Stimulated activated CD4-positive, alpha-beta T cell treated with anti-CD3 and anti-CD28 coated beads, Interleukin-15, amount 100 ng/mL, for 24 hours (primary cell): ENCODE data around the gene PLSCR2.
"Not testable (repeated sequence)": the region's sequence is repeated elsewhere in the genome, so short reads cannot be mapped to it uniquely, and the experiment has no call there.

Experiments
- DNase-seq: peaks from one replicate; pipeline ENCODE4 v3.0.0-alpha.2; 2020

Gene PLSCR2

DNA sequence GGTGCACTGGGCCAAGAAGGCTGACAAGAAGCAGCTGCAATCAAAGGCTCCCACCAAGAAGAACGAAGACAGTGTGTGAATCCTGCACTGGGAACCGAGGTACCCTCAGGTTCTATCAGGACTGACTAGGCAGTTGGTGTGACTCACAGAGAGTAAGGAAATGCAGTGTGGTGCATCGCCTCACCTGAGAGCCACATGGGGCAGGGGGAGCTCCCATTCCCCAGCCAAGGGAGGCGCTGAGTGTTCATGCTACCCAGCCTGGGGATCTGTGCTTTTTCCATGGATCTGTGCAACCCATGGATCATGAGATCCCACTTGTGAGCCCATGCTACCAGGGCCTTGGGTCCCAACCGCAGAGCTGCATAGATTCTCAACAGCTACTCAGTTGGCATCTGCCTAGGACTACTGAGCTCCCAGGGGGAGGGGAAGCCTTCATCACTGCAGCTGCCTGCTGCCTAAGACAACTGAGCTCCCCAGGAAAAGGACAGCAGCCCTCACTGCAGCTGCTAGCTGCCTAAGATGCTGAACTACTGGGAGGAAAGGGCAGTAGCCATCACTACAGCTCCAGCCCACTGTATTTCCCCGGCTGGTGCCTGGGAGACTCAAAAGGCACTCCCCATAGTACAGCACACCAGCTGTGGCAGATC is 6.9 kb upstream of the PLSCR2 start:
- no peak for DNase-seq

DNA sequence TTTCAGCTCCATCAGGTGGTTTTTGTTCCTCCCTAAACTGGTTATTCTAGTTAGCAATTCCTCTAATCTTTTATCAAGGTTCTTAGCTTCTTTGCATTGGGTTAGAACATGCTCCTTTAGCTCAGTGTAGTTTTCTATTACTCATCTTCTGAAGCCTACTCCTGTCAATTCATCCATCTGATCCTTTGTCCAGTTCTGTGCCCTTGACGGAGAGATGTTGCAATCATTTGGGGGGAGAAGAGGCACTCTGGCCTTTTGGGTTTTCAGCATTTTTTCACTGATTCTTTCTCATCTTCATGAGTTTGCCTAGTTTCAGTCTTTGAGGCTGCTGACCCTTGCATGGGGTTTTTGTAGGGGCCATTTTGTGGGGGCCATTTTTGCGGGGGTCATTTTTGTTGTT is 5.6 kb upstream of the PLSCR2 start:
- not testable (repeated sequence) for DNase-seq

DNA sequence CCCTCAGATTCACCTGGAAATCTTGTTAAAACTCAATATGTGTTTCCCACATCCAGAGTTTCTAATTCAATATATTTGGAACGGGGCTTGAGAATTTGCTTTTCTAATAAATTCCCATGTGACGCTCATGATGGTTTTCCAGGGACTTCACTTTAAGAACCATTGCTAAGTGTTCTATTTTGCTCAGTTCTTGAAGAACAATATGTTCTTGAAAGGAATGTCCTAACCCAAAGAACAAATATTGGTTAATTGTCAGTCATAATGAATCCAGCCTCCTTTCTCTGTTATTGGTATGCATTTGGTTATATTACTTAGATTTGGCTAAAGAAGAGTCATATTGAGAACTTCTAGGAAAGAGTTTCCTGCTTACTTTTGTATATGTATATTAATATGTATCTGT is 4.4 kb upstream of the PLSCR2 start:
- DNase-seq: no peak

DNA sequence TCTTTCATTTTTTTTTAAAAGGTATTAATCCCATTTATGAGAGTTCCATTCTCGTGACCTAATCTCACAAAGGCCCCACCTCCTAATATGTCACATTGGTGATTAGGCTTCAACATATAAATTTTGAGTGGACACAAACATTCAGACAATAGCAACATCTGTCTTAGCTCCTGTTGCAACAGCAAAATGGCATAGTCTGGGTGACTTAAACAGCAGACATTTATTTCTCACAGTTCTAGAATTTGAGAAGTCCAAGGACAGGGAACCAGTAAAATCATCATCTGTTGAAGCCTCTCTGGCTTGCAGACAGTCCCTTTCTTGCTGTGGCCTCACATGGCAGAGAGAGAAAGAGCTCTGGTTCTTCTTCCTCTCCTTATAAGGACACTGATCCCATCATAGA is 3.2 kb upstream of the PLSCR2 start:
- no peak for DNase-seq

DNA sequence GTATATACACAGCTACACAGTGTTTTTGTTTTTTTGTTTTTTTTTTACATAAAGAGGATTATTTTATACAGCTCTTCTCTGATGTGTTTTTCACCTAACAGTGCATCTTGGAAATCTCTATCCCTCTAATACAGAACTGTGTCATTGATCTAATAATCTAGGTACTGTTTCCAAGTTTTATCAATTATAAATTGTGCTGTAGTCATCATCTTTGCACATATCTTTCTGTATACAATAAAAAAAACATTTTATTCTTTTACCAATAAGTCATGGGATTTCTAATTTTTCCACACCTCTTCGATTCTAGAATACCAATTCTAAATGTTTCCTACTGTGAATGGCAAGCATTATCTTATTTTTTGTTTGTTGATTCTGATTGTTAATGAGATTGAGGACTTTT is 1.7 kb upstream of the PLSCR2 start:
- no peak for DNase-seq

DNA sequence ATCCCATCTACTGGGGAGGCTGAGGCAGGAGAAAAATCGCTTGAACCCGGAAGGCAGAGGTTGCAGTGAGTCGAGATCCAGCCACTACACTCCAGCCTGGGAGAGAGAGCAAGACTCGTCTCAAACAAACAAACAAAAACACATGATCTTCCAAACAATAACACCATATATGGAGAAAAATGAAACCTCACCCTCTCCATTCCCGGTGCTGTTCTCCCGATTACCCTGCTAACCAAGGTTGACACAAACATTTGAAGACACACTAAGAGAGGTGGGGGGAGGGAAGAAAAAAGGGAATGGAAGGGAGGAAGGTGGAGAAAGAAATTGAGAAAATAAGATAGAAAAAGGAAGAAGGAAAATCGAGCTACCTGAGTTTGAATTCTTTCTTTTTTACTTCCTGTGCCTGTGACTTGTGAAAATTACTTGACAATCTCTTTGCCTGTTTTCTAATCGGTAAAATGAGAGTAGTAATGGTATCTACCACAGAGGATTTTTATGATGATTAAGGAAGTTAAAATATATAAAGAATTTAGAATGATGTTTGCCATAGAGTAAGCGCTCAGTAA is 1.1 kb upstream of the PLSCR2 start:
- DNase-seq: no peak

DNA sequence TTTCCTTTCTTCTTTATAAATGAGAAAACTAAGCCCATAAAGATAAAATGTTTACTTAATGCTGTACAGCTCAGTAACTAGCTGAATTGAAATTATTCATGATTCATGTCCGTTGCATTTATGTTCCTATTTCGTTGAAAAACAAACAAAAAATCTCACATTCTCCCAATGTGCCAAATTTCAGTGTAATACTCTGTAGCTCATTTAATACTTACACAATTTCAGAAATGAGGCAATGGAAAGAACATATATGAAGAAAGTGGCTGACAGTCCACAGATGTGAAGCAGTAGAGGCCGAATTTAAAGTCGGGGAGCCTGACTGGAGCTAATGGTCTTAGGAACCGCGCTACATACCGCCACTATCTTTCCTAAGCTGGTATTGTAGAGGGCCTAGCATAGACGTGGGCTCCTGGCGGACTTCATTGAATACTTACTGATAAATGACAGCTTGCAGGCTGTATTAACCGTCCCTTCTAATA is 651 bp downstream of the PLSCR2 start:
- DNase-seq: no peak

DNA sequence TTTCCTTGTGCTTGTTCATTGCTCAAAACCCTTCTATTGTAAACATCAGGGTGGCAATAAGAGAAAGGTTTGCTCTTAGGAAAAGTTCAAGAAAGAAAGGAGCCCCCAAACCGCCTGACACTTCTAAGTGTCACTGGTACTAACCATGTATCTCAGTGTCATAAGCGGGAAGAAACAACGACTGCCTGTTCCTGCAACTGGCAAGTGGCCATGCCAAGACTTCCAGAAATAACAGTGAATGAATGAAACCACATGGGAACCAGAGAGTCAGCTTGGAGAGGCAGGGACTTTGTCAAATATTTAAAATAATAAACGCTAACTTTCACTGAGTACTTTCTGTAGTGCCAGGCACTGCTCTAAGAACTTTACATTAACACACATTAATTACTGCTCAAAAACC is 1.1 kb downstream of the PLSCR2 start:
- no peak for DNase-seq

DNA sequence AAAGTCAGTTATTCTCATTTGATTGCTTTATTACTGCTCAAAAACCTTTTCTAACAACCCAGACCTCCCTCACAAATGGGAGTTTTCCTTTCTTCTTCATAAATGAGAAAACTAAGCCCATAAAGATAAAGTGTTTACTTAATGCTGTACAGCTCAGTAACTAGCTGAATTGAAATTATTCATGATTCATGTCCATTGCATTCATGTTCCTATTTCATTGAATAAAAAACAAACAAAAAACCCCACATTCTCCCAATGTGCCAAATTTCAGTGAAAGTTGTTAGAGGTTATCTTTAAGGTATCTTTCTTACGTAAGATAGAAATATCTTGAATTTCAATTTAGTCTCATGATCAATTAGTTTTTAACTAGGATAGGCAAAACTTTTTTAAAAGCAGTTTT is 2.8 kb downstream of the PLSCR2 start:
- no peak for DNase-seq

DNA sequence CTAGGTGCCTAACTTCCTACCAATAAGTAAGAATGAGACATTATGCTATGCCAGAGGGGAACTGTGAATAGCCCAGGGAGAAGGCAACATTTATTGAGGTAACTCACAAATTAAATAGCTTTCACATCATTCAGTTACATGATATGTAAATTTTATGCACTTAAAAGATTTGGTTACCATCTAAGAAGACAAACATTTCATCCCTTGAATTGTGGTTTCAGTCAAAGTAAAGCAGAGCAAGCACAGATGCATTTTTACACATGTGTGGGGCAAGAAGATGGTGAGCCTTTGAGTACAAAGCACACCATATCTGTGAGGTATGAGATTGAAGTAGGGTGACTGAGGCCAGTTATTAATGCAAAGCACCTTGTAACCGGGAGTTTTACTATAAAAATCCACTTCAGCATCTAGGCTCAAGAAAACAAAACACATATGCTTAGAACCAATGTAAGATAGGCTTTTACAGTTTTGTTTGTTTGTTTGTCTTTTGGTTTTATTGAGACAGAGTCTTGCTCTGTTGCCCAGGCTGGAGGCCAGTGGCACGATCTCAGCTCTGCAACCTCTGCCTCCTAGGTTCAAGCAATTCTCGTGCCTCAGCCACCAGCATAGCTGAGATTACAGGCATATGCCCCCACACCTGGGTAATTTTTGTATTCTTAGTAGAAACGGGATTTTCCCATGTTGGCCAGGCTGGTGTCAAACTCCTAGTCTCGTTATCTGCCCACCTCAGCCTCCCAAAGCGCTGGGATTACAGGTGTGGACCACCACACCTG is 3.5 kb downstream of the PLSCR2 start:
- no peak for DNase-seq

DNA sequence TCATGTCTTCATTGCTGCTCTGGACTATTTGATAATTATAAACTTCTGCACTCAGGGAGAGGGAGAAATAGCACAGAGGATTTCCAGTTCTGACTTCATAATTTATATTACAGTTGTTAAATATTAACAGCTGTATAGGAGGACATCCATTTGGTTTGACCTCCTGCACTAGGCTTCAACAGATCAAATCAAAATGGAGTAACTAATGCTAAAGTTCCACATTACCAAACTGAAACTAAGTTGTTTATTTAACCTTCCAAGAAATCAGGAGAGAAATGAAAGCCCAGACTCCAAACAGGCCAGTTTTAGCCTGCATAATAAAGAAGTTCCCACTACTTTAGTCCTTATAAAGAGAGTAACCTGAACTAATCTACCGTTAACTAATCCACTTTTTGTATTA is 4.6 kb downstream of the PLSCR2 start:
- DNase-seq: no peak

DNA sequence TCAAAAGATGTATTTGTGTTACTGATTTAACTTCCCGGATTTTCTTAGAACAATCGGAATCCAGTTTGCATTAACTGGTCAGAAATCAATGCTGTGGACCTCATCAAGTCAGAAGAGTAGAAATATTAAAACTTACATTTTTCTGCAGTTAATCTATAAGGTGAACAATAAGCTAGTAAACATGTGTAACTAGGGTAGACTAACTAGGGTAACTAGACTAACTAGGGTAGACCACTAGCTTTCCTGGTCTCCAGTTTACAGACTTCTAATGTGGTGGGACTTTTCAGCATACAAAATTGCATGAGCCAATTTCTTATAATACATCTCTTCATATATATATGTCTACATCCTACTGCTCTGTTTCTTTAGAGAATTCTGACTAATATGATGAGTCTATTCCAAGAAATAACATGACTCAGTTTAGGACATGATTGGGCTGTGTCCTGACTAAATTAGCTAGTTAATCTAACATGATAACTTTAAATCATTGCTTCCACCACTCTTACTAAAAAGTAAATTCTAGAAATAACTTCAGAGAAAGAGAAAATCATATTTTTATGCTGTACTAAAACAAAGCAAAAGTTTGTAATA is 5.3 kb downstream of the PLSCR2 start:
- DNase-seq: no peak

DNA sequence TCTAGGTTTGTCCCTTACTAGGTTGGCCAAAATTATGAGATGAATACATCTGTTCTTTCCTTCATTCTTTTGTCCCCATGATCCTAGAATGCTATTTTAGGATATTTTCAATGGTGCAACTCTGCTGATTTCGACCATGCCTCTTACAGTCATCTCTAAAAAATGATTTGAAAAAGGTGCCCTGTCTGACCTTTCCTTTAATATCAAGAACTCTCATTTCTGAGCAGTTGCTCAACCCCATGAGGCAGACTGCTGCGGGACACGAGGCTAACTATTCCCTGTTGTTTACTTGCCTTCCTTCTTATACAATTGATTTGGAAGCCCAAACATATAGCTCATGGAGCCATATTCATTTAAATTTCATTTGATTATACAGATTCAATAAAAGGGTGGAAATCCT is 14.6 kb downstream of the PLSCR2 start:
- no peak for DNase-seq

DNA sequence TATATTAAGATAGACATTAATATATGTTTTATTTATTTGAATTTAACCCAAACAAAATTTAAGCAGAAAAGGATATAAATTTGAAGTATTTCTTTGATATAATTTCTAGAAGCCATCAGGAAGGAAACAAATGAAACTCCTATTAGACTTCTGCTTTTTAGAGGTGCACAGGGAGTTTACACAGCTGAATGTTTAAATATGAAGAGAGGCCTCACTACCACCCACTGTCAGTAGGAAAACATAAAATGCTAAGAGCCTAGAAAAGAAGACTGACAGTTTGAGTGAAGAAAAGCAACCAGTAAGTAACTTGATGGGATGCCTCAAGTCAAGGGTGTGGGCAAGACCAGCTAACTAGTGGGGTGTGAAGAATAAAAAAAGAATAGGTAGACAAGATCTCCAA is 19.7 kb downstream of the PLSCR2 start:
- no peak for DNase-seq

DNA sequence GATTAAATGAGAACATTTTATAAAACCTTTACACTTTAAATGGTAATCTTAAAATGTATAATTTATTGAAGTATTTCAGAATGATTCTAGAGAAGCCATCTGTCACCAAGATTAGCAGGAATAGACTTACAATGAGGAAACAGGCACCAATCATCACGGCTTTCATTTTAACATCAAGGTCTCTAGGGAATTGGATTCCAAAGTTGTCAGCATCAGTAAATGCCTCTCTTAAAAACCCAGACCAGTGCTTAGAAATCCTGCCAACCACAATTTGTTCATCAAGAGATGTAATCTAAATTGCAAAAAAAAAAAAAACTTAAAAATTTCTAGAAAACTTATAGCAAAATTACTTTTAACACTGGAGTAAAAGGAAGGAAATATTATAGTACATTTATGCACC is 20.3 kb downstream of the PLSCR2 start:
- no peak for DNase-seq

DNA sequence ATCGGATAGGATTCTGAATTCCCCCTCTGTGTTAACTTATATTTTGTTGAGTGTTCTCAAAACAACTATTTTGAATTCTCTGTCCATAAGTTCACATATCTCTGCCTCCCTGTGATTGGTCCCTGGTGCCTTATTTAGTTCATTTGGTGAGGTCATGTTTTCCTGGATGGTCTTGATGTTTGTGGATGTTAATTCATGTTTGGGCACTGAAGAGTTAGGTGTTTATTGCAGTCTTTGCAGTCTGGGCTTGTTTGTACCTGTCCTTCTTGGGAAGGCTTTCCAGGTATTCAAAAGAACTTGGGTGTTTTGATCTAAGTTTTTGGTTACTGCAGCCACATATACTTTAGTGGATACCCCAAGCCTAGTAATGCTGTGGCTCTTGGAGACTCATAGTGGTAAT is 23.3 kb downstream of the PLSCR2 start:
- no peak for DNase-seq

DNA sequence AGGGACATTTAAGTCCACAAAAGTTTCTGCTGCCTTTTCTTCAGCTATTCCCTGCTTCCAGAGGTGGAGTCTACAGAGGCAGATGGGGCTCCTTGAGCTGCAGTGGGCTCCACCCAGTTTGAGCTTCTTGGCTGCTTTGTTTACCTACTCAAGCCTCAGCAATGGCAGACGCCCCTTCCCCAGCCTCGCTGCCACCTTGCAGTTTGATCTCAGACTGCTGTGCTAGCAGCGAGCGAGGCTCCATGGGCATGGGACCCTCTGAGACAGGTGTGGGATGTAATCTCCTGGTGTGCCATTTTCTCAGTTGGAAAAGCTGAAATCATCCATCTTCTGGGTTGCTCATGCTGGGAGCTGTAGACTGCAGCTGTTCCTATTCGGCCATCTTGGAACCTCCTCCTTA is 29.1 kb downstream of the PLSCR2 start:
- not testable (repeated sequence) for DNase-seq

DNA sequence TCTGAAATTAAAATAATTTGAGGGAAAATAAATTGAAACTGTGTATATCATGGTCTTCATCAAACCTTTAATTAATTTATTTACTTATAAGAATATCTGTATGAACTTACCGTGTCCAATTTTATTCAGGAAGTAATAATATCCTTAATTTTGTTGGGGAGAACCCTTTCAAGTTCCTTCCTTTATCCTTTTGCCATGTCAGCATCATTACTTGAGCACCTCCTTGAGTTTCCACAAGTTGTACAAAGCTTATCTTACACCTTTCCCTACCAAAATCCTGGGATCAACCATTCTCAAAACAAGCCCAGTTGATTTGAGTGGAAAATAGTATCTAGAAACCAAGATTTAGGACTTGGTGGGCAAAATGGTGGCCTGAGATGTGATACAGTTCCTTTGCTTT is 37.3 kb downstream of the PLSCR2 start:
- DNase-seq: no peak

DNA sequence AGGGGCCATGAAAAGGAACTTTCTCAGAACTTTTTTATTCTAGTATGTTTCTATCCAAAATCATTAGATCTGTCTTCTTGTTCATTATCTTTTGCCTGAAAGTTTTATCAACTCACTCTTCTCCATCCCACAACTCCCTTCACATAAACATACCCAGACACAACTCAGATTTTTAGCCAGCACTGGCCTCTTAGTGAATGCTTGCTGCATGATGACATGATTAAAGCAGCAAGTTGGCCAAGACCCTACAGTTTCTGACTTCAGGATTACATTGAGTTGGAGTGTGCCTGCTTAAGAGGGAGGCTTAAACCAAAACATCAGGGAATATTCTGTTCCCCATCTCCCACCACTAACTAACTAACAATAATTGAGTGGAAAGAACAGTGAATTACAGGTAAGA is 38.1 kb downstream of the PLSCR2 start:
- DNase-seq: no peak

DNA sequence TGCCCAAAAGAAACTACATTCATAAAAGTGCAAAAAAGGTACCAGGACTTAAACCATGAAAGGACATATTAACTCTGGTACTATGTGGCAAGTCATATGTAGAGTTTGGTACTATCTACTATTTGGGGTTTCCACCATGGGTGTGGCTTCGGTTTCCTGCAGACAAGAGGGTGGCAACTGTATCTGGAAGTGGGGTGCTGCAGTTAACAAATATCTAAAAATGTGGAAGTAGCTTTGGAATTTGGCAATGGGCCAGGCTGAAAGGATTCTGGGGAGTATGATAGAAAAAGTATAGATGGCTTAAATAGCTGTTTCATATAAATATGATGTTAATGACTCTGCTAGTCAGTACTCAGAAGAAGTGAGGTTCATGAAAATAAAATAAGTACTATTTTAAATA is 44.0 kb downstream of the PLSCR2 start:
- DNase-seq: no peak

DNA sequence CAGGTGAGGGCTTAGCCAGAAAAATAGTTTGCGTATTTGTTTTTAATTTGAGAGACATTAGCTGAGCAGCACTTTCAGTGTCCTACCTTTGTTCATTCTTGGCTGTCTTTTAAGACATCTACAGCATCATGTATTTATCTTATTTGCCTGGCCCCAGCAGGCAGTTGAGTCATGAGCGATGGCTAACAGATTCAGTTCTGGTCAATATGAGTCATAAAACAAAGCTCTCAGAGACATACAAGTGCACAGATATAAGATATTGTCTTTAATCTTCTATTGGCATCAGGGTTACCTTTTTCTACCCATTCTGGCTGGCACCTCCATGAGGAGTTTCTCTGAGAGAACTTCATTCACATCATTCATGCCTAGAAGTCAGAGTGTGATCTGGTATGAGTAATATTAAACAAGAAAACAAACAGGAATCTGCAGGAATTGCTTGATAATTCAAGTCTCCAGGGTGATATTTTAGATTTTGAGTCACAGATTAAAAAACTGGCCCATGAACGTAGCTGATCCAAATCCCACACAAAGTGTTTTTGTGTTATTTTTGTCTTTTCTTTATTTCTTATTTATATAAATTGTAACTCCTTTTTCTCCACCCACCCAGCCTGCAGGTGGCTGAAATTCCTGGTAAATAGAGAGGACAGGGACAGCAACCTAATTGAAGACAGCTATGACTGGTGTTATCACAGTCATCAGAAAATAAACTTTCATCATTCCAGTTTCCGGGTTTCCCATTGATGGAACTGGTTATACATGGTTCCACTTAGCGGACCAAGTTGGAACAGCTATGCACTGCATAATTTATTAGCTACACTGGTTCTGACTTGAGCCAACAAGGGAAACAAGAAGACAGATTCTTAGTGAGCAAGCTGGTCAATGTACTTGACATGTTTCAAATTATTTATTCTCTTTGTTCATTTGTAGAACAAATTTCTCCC is 47.3 kb downstream of the PLSCR2 start:
- DNase-seq: no peak

DNA sequence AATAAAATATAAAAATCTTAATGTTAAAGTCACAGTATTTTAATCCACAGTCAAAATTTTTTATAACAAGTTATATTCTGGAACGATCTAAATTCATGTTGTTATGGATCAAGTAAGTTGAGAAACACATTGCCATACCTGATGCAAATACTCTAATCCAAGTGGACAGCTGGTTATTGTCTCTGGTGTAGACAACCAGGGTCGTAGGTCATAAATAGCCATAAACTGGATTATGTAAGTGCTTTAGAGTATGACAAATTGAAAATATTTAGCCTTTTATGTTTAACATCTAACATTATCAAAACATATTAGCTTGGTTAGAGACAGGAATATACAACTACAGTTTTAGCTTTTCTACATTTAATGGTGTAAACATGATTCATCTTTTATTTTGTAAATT is 53.0 kb downstream of the PLSCR2 start:
- no peak for DNase-seq

DNA sequence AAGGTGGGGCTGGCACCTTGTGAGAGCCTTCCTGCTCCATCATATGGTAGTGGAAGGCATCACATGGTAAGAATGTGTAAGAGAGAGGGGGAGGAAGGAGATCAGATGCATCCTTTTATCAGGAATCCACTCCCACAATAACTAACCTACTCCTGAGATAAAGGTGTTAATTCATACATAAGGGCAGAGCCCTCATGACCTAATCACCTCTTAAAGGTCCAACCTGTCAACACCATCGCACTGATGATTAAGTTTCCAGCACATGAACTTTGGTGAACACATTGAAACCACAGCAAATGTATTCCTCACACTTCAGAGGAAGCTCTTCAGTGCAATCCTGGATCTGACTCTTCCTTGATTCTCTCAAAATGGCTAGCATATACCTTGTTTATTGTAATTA is 55.4 kb downstream of the PLSCR2 start:
- DNase-seq: no peak
